HG02970 (cell line): ENCODE results near the gene FAM72B.
"Not testable (repeated sequence)": the region's sequence is repeated elsewhere in the genome, so short reads cannot be mapped to it uniquely, and the experiment has no call there.

Source experiments
- ATAC-seq: cut with Tn5 transposase; IDR thresholded peaks from one replicate; pipeline ENCODE4 v1.9.1; 2021; ENCODE audit warnings: mild to moderate bottlenecking, moderate library complexity, moderate number of reproducible peaks; ENCODE audit not compliant: unreplicated experiment, low FRiP score

FAM72B gene

DNA sequence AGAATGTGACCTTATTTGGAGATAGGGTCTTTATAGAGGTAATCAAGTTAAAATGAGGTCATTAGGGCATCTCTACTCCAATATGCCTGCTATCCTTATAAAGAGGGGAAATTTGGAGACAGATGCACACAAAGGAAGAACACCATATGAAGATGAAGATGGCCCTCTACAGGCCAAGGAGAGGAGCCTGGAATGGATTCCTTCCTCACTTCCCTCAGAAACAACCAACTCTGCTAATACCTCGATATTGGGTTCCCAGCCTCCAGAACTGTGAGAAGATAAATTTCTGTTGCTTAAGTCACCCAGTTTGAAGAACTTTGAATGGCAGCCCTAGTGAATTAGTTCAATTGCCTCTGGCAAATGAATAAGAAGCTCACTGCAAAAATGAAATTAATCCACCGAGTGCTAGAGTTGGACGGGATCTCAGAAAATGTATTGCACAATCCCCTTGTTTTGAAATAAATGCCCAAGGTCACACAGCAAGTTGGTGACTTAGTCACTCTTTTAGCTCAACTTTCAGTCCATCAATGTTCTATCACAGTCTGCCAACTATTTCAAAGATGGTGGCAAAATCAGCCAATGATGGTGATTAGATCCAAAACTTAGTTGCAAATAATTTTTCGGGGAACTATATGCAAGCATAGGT lies 27.1 kb downstream of the FAM72B start:
- not testable (repeated sequence) for ATAC-seq

GRCh38 chr1:121155671-121156358 lies 28.3 kb downstream of the FAM72B start:
- ATAC-seq = not testable (repeated sequence)

- not testable (repeated sequence) for ATAC-seq
These were observed 29.3 kb downstream of the FAM72B start for GRCh38 chr1:121154811-121155210.

DNA sequence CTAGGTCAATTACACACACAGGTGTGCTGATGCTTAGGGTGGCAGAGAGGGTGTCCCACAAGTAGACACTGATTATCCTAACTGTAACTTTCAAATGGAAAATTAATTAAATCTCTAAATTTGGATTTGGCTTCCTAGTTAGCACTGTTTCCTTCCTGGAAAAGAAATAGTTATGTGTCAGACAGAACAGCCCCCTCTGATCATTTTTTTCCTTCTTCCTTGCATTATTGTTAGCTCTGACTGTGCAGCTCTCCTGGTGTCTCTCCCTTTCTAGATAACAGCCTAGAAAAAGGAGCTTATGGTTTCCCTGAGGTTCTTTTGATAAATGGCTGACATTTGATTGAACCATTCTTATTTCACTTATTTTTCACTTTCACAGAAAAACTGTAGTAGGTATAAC lies 31.4 kb downstream of the FAM72B start:
- not testable (repeated sequence) for ATAC-seq

GRCh38 chr1:121151294-121151693 lies 32.8 kb downstream of the FAM72B start:
- not testable (repeated sequence) for ATAC-seq

GRCh38 chr1:121148489-121149190 lies 35.5 kb downstream of the FAM72B start:
- ATAC-seq = not testable (repeated sequence)

GRCh38 chr1:121140393-121140792 lies 43.7 kb downstream of the FAM72B start:
- not testable (repeated sequence) for ATAC-seq

- ATAC-seq = not testable (repeated sequence)
These were observed 52.6 kb downstream of the FAM72B start for GRCh38 chr1:121131494-121131893.

- ATAC-seq = not testable (repeated sequence)
These were observed 65.7 kb downstream of the FAM72B start for GRCh38 chr1:121118480-121118824.
